Stromal cell of bone marrow (primary cell): ENCODE data around the gene DOK5.
"Not testable (repeated sequence)": the region's sequence is repeated elsewhere in the genome, so short reads cannot be mapped to it uniquely, and the experiment has no call there.

Source experiments
- DNase-seq: peaks from one replicate; pipeline ENCODE4 v3.0.0-alpha.2; 2012; ENCODE audit warnings: low read depth

Gene DOK5

GRCh38 chr20:54475334-54476168, at the start of gene DOK5:
DOK5 (plus strand) TSS chr20:54475593; CDS start chr20:54475947, 354 bp downstream.
- DNase-seq, result peak; percentile 44

GRCh38 chr20:54429364-54429763, 46.0 kb upstream of the DOK5 start:
- DNase-seq, result no peak

GRCh38 chr20:54431156-54431944, 44.0 kb upstream of the DOK5 start:
- DNase-seq, result peak; percentile 43

- no peak for DNase-seq
Observed at GRCh38 chr20:54432966-54433365, 42.4 kb upstream of the DOK5 start.

- no peak for DNase-seq
Observed at GRCh38 chr20:54433636-54434035, 41.8 kb upstream of the DOK5 start.

- DNase-seq, result no peak
Observed at GRCh38 chr20:54434196-54434595, 41.2 kb upstream of the DOK5 start.

GRCh38 chr20:54435015-54435414, 40.4 kb upstream of the DOK5 start:
- no peak for DNase-seq

GRCh38 chr20:54436410-54436809, 39.0 kb upstream of the DOK5 start:
- DNase-seq, result not testable (repeated sequence)

GRCh38 chr20:54438166-54438565, 37.2 kb upstream of the DOK5 start:
- no peak for DNase-seq

GRCh38 chr20:54450207-54450606, 25.2 kb upstream of the DOK5 start:
- DNase-seq, result no peak

- DNase-seq, result no peak
Observed at GRCh38 chr20:54451171-54451570, 24.2 kb upstream of the DOK5 start.

- DNase-seq, result no peak
Observed at GRCh38 chr20:54452277-54452676, 23.1 kb upstream of the DOK5 start.

GRCh38 chr20:54454982-54455381, 20.4 kb upstream of the DOK5 start:
- no peak for DNase-seq

- DNase-seq, result no peak
Observed at GRCh38 chr20:54456423-54456822, 19.0 kb upstream of the DOK5 start.

- DNase-seq, result no peak
Observed at GRCh38 chr20:54456961-54457360, 18.4 kb upstream of the DOK5 start.

GRCh38 chr20:54458219-54458618, 17.2 kb upstream of the DOK5 start:
- DNase-seq, result no peak

GRCh38 chr20:54459279-54459678, 16.1 kb upstream of the DOK5 start:
- no peak for DNase-seq

- DNase-seq, result no peak
Observed at GRCh38 chr20:54464003-54464402, 11.4 kb upstream of the DOK5 start.

GRCh38 chr20:54466127-54466526, 9.3 kb upstream of the DOK5 start:
- DNase-seq, result no peak

GRCh38 chr20:54467622-54468021, 7.8 kb upstream of the DOK5 start:
- no peak for DNase-seq

- DNase-seq, result no peak
Observed at GRCh38 chr20:54468082-54468481, 7.3 kb upstream of the DOK5 start.

- no peak for DNase-seq
Observed at GRCh38 chr20:54469293-54469692, 6.1 kb upstream of the DOK5 start.

- DNase-seq, result no peak
Observed at GRCh38 chr20:54469952-54470351, 5.4 kb upstream of the DOK5 start.
